ENCODE data around the gene SLC22A16.

GRCh38 chr6:110392727-110393126, 83.7 kb downstream of the SLC22A16 start:
- TF ChIP-seq POLR2A (IDR thresholded peaks at IDR 0.05) (no peak), CTCF (IDR thresholded peaks at IDR 0.05) (no peak), EP300 (IDR thresholded peaks at IDR 0.05) (no peak)
